ENCODE results near the gene RPGRIP1L.

Gene RPGRIP1L

DNA sequence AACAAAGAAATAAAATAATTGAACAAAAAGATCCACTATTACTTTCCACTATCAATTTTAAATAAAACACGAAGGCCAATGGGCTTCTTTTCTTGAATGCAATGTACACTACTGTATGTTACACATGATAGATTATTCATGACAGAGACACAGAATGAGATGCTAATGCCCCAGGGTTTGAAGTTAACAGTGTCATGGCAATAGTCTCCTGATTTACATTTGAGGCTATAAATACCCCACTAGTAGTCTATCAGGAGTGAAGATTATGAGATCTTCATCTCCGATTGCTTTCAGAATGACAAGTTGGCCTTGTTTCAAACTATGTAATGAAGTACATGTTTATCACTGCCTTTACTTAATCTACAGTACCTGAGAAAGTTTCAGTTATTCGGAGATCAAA lies 84.4 kb downstream of the RPGRIP1L start:
- TF ChIP-seq, protein P1, sequence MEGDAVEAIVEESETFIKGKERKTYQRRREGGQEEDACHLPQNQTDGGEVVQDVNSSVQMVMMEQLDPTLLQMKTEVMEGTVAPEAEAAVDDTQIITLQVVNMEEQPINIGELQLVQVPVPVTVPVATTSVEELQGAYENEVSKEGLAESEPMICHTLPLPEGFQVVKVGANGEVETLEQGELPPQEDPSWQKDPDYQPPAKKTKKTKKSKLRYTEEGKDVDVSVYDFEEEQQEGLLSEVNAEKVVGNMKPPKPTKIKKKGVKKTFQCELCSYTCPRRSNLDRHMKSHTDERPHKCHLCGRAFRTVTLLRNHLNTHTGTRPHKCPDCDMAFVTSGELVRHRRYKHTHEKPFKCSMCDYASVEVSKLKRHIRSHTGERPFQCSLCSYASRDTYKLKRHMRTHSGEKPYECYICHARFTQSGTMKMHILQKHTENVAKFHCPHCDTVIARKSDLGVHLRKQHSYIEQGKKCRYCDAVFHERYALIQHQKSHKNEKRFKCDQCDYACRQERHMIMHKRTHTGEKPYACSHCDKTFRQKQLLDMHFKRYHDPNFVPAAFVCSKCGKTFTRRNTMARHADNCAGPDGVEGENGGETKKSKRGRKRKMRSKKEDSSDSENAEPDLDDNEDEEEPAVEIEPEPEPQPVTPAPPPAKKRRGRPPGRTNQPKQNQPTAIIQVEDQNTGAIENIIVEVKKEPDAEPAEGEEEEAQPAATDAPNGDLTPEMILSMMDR (IDR thresholded peaks at IDR 0.05; ENCODE audit: low read depth, low read length, missing control alignments): no peak
- DNase-seq (ENCODE audit: extremely low read depth, low read depth): no peak
- no peak overlapping the region for H3K4me3 ChIP-seq (replicated peaks; ENCODE audit: low read depth, low read length)

DNA sequence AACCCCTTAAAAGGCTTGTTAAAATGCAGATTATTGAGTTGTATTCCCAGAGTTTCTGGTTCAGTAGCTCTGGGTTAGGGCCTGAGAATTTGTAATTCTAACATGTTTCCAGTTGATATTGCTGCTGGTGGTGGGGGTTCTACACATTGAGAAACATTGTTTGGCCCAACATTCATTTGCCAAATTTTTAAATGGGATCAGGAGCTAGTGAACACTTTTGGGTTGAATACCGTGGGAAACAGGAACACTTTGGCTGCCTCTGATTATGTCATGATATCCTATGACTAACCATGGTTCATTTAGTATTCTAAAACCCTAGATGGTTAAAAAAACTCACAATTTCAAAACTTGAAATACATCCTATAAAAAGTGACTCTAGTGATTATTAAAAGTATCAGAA lies 89.3 kb downstream of the RPGRIP1L start:
- TF ChIP-seq, protein P1 (IDR thresholded peaks at IDR 0.05; ENCODE audit: low read depth, low read length, missing control alignments): no peak
- DNase-seq (ENCODE audit: extremely low read depth, low read depth): no peak
- no peak overlapping the region for H3K4me3 ChIP-seq (replicated peaks; ENCODE audit: low read depth, low read length)

GRCh38 chr16:53612003-53612402 lies 91.7 kb downstream of the RPGRIP1L start:
- DNase-seq (ENCODE audit: extremely low read depth, low read depth): no peak
- H3K4me3 ChIP-seq (replicated peaks; ENCODE audit: low read depth, low read length): no peak overlapping the region
- TF ChIP-seq, protein P1 (IDR thresholded peaks at IDR 0.05; ENCODE audit: low read depth, low read length, missing control alignments): no peak

GRCh38 chr16:53611179-53611696 lies 92.4 kb downstream of the RPGRIP1L start:
- H3K4me3 ChIP-seq (replicated peaks; ENCODE audit: low read depth, low read length): no peak overlapping the region
- TF ChIP-seq, protein P1 (IDR thresholded peaks at IDR 0.05; ENCODE audit: low read depth, low read length, missing control alignments): no peak
- DNase-seq (ENCODE audit: extremely low read depth, low read depth): no peak

DNA sequence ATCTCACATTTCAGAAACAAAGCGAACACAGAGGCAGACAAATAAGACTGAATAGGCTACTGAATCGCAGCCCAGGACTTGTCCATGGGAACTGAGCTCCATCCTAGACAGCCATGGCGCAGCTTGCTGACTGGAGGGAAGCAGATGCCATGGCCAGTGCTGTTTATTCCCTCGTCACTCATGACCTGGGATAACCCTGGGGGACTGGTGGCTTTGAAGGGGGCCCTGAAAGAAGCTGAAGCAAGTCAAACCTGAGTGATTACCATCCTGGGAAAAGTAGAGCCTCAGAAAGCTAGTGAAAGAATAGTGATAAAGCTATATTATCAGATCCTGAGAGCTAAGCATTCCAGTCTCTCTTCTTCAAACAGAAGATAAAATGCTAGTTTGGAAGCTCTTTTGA lies 94.1 kb downstream of the RPGRIP1L start:
- TF ChIP-seq, protein P1 (IDR thresholded peaks at IDR 0.05; ENCODE audit: low read depth, low read length, missing control alignments): no peak
- H3K4me3 ChIP-seq (replicated peaks; ENCODE audit: low read depth, low read length): no peak overlapping the region
- no peak for DNase-seq (ENCODE audit: extremely low read depth, low read depth)

DNA sequence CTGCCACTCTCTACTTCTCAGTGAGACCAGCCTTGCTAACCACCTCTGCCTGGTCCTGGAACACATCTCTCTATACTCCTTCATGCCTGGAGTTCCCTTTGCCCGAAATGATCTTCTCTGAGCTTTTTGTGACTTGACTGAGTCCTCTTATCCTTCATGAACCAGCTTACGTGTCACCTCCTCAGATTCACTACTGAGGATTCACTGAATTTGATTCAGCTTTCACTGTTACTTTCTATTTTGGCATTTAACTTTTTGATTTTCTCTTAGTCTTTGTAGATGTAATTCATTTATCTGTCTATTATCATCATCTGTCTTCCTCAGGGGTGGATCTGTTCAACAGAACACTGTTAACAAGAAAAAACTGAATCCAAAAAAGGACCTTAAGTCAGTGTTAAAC lies 95.6 kb downstream of the RPGRIP1L start:
- TF ChIP-seq, protein P1 (IDR thresholded peaks at IDR 0.05; ENCODE audit: low read depth, low read length, missing control alignments): no peak
- H3K4me3 ChIP-seq (replicated peaks; ENCODE audit: low read depth, low read length): no peak overlapping the region
- no peak for DNase-seq (ENCODE audit: extremely low read depth, low read depth)

GRCh38 chr16:53605831-53606400 lies 97.7 kb downstream of the RPGRIP1L start:
- no peak for DNase-seq (ENCODE audit: extremely low read depth, low read depth)
- TF ChIP-seq, protein P1 (IDR thresholded peaks at IDR 0.05; ENCODE audit: low read depth, low read length, missing control alignments): no peak
- H3K4me3 ChIP-seq (replicated peaks; ENCODE audit: low read depth, low read length): no peak overlapping the region

All from HFF-Myc (cell line).